Progenitor cell of endocrine pancreas (in vitro differentiated cells): ENCODE results near the gene IL36B. TPM values are rescaled to one million over a fixed set of nuclear protein-coding genes. Genes with fewer than 3 reads are reported as not detected.

ENCODE experiments used
- DNase-seq: peaks from one replicate; pipeline ENCODE4 v3.0.0; 2021; ENCODE audit warnings: low spot score; ENCODE audit not compliant: unreplicated experiment
- H3K27ac Mint-ChIP-seq: 2 replicates; pipeline ENCODE4 v1.8.0; 2021; ENCODE audit warnings: mild to moderate bottlenecking, moderate library complexity, mixed read lengths
- H3K27me3 Mint-ChIP-seq: 2 replicates; pipeline ENCODE4 v1.8.0; 2021; ENCODE audit warnings: mixed read lengths
- H3K36me3 Mint-ChIP-seq: 2 replicates; pipeline ENCODE4 v1.8.0; 2022; ENCODE audit warnings: mixed read lengths; ENCODE audit not compliant: insufficient read depth
- H3K4me1 Mint-ChIP-seq: 2 replicates; pipeline ENCODE4 v1.8.0; 2021; ENCODE audit warnings: low read depth, mixed read lengths
- H3K4me3 Mint-ChIP-seq: 2 replicates; pipeline ENCODE4 v1.8.0; 2021; ENCODE audit warnings: low read depth, mild to moderate bottlenecking, moderate library complexity, mixed read lengths
- H3K9me3 Mint-ChIP-seq: 2 replicates; pipeline ENCODE4 v1.8.0; 2021; ENCODE audit warnings: low read depth, mixed read lengths
- total RNA-seq: library from RNA; stranded (reverse); gene quantifications from 2 replicates; pipeline ENCODE4 v1.2.1, GENCODE V29; 2021
- TF ChIP-seq, protein P1 (sequence below): fragments of 200-600 bp; sonication (generic); IDR thresholded peaks from one replicate; pipeline ENCODE4 v1.5.0; 2021; ENCODE audit warnings: antibody characterized with exemption, mild to moderate bottlenecking; ENCODE audit not compliant: unreplicated experiment

Gene IL36B
- total RNA-seq, 1 donor from 2014 or later, result not detected

- no peak for DNase-seq
- H3K4me3 Mint-ChIP-seq, result no peak overlapping the region
- H3K4me1 Mint-ChIP-seq, result peaks cover 15% of the 10 kb centered on the region
- no peaks in the 10 kb centered on the region for H3K36me3 Mint-ChIP-seq
- H3K27ac Mint-ChIP-seq, result no peak overlapping the region
- H3K9me3 Mint-ChIP-seq, result no peaks in the 10 kb centered on the region
- TF ChIP-seq, protein P1, sequence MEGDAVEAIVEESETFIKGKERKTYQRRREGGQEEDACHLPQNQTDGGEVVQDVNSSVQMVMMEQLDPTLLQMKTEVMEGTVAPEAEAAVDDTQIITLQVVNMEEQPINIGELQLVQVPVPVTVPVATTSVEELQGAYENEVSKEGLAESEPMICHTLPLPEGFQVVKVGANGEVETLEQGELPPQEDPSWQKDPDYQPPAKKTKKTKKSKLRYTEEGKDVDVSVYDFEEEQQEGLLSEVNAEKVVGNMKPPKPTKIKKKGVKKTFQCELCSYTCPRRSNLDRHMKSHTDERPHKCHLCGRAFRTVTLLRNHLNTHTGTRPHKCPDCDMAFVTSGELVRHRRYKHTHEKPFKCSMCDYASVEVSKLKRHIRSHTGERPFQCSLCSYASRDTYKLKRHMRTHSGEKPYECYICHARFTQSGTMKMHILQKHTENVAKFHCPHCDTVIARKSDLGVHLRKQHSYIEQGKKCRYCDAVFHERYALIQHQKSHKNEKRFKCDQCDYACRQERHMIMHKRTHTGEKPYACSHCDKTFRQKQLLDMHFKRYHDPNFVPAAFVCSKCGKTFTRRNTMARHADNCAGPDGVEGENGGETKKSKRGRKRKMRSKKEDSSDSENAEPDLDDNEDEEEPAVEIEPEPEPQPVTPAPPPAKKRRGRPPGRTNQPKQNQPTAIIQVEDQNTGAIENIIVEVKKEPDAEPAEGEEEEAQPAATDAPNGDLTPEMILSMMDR, result no peak
- peaks cover 3% of the 10 kb centered on the region for H3K27me3 Mint-ChIP-seq
These were observed 13.5 kb downstream of the IL36B start for GRCh38 chr2:113039158-113039557.

GRCh38 chr2:113038291-113038690 lies 14.4 kb downstream of the IL36B start:
- peaks cover 15% of the 10 kb centered on the region for H3K4me1 Mint-ChIP-seq
- H3K27me3 Mint-ChIP-seq, result peaks cover 3% of the 10 kb centered on the region
- H3K4me3 Mint-ChIP-seq, result no peak overlapping the region
- no peak for DNase-seq
- no peak overlapping the region for H3K27ac Mint-ChIP-seq
- TF ChIP-seq, protein P1, result no peak
- H3K9me3 Mint-ChIP-seq, result no peaks in the 10 kb centered on the region
- H3K36me3 Mint-ChIP-seq, result no peaks in the 10 kb centered on the region

DNA sequence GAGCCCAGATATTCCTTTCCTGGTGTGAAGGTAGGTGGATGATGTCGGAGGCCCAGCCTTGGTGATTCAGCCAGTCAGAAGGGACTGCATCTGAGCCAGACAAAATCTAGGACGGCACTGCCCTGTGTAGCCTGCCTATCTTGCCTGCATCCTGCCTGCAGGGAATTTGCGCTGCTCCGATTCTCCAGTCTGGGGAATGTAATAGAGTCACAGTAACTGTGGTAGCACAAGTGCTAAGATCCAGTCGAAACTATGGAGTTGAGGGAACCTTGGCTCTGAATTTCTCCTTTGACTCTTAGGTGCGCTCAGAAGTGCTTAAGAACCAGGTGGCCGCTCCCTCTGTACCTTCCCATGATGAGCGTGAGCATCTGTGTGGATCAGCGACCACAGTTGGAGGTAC lies 15.9 kb downstream of the IL36B start:
- Mint-ChIP-seq H3K36me3 (no peaks in the 10 kb centered on the region), H3K27me3 (peaks cover 6% of the 10 kb centered on the region), H3K4me3 (no peak overlapping the region), H3K4me1 (peaks cover 15% of the 10 kb centered on the region), H3K27ac (no peak overlapping the region), H3K9me3 (no peaks in the 10 kb centered on the region)
- no peak for DNase-seq
- TF ChIP-seq, protein P1, result no peak

GRCh38 chr2:113034016-113034415 lies 18.7 kb downstream of the IL36B start:
- H3K4me1 Mint-ChIP-seq, result peaks cover 4% of the 10 kb centered on the region
- TF ChIP-seq, protein P1, result no peak
- peaks cover 23% of the 10 kb centered on the region for H3K27me3 Mint-ChIP-seq
- no peak overlapping the region for H3K4me3 Mint-ChIP-seq
- no peaks in the 10 kb centered on the region for H3K36me3 Mint-ChIP-seq
- DNase-seq, result no peak
- H3K27ac Mint-ChIP-seq, result no peak overlapping the region
- H3K9me3 Mint-ChIP-seq, result no peaks in the 10 kb centered on the region

DNA sequence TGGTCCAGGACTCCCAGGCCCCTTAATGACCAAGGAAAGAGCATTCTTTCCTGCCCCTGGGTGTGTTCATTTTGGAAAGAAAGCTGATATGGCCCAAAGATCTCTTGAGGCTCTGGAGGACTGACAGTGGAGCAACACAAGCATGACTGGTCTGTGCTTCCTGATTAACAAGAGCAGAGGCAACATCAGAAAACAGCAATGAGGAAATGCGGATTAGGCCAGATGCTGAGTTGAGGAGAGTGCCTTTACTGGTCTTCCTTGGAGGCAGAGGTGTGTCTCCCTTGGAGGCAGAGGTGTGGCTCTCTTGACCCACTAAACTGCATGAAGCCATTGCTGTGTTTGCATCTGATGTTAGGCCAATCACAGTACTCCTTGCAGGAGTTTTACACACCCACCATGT lies 19.9 kb downstream of the IL36B start:
- Mint-ChIP-seq H3K27me3 (peaks cover 36% of the 10 kb centered on the region), H3K9me3 (no peaks in the 10 kb centered on the region), H3K27ac (no peak overlapping the region)

More for the DNA sequence above, 19.9 kb downstream of the IL36B start:
- TF ChIP-seq, protein P1, result no peak
- Mint-ChIP-seq H3K4me1 (no peaks in the 10 kb centered on the region), H3K4me3 (no peak overlapping the region), H3K36me3 (no peaks in the 10 kb centered on the region)
- no peak for DNase-seq
